BJ (cell line): Measurements from ENCODE around the gene PLA2G2C. TPM values are rescaled to one million over a fixed set of nuclear protein-coding genes. Genes with fewer than 3 reads are reported as not detected.

ENCODE experiments used
- CTCF ChIA-PET: fragments of 350-600 bp; formaldehyde crosslinking; extraction: SDS; loops from one replicate; lab custom pipeline; 2021; ENCODE audit warnings: antibody characterized with exemption, inconsistent platforms; lab: Yijun Ruan, JAX
- POLR2A ChIA-PET: fragments of 300-600 bp; sonication (Branson Sonifier 250); formaldehyde crosslinking; extraction: SDS; loops from one replicate; lab custom pipeline; 2021; ENCODE audit warnings: antibody characterized with exemption; lab: Charles Lee
- DNase-seq: peaks from one replicate; pipeline ENCODE4 v3.0.0-alpha.2; 2011; ENCODE audit warnings: low read depth
- H3K27me3 ChIP-seq: 2 replicates; pipeline ENCODE4 v1.6.0; 2011; ENCODE audit warnings: low read length; ENCODE audit not compliant: control insufficient read depth, insufficient read depth
- H3K36me3 ChIP-seq: 2 replicates; pipeline ENCODE4 v1.5.1; 2011; ENCODE audit warnings: low read length; ENCODE audit not compliant: control insufficient read depth, insufficient read depth
- H3K4me3 ChIP-seq: 2 replicates; pipeline ENCODE4 v1.5.1; 2011; ENCODE audit warnings: low read depth, mild to moderate bottlenecking, control low read depth, low read length
- CTCF ChIP-seq: IDR thresholded peaks from 2 replicates; pipeline ENCODE4 v1.5.1; 2011; ENCODE audit warnings: low read depth, mild to moderate bottlenecking, control low read depth, inconsistent platforms, low read length, moderate library complexity; ENCODE audit not compliant: insufficient read depth
- polyA plus RNA-seq: library from polyadenylated mRNA; depleted of rRNA; stranded (reverse); fragments of >200 nt; gene quantifications from 2 replicates; pipeline ENCODE4 v1.2.3, GENCODE V29; 2011

PLA2G2C gene
- polyA plus RNA-seq, 1 experiment, result not detected

GRCh38 chr1:20158358-20159070 lies 27.8 kb downstream of the PLA2G2C start:
- Histone ChIP-seq H3K4me3 (no peak overlapping the region), H3K27me3 (no peaks in the 10 kb centered on the region; the same call in 1 of the 2 replicates), H3K36me3 (no peaks in the 10 kb centered on the region)
- CTCF ChIA-PET, result no interaction called here
- DNase-seq, result no peak
- POLR2A ChIA-PET, result no interaction called here
- TF ChIP-seq CTCF, result no peak

GRCh38 chr1:20154301-20154831 lies 32.0 kb downstream of the PLA2G2C start:
- ChIA-PET POLR2A (no interaction called here), CTCF (interaction anchor here (1.0 to 5.2 kb wide), 6 partner anchors 8 to 236 kb away, joined by 3 to 62 read pairs (median 24); no protein-coding TSS in a partner anchor)
- Histone ChIP-seq H3K36me3 (no peaks in the 10 kb centered on the region), H3K27me3 (no peaks in the 10 kb centered on the region; the same call in 1 of the 2 replicates), H3K4me3 (no peak overlapping the region)
- no peak for DNase-seq
- no peak for TF ChIP-seq CTCF

GRCh38 chr1:20153000-20153418 lies 33.3 kb downstream of the PLA2G2C start:
- no peak for DNase-seq
- no peaks in the 10 kb centered on the region for H3K36me3 ChIP-seq
- H3K4me3 ChIP-seq, result no peak overlapping the region
- POLR2A ChIA-PET, result no interaction called here
- TF ChIP-seq CTCF, result no peak
- CTCF ChIA-PET, result interaction anchor here (0.6 to 5.2 kb wide), 26 partner anchors 9 to 491 kb away, joined by 3 to 62 read pairs (median 6); no protein-coding TSS in a partner anchor
- no peaks in the 10 kb centered on the region; the same call in 1 of the 2 replicates for H3K27me3 ChIP-seq

GRCh38 chr1:20152599-20152930 lies 33.8 kb downstream of the PLA2G2C start:
- CTCF ChIA-PET, result interaction anchor here (0.6 to 5.2 kb wide), 29 partner anchors 9 to 490 kb away, joined by 3 to 62 read pairs (median 5); no protein-coding TSS in a partner anchor
- Histone ChIP-seq H3K4me3 (no peak overlapping the region), H3K36me3 (no peaks in the 10 kb centered on the region), H3K27me3 (no peaks in the 10 kb centered on the region; the same call in 1 of the 2 replicates)
- DNase-seq, result no peak
- POLR2A ChIA-PET, result no interaction called here
- no peak for TF ChIP-seq CTCF

GRCh38 chr1:20151906-20152598 lies 34.3 kb downstream of the PLA2G2C start:
- DNase-seq, result no peak
- POLR2A ChIA-PET, result no interaction called here

More at GRCh38 chr1:20151906-20152598, 34.3 kb downstream of the PLA2G2C start:
- CTCF ChIA-PET, result interaction anchor here (0.6 to 5.2 kb wide), 33 partner anchors 8 to 1134 kb away, joined by 3 to 62 read pairs (median 5); no protein-coding TSS in a partner anchor
- Histone ChIP-seq H3K36me3 (no peaks in the 10 kb centered on the region), H3K27me3 (no peaks in the 10 kb centered on the region; the same call in 1 of the 2 replicates), H3K4me3 (peak overlapping the region; percentile 34)
- TF ChIP-seq CTCF, result peak; percentile 92
